Stomach (tissue), 4 donors: ENCODE measurements around the gene SRMS.

Experiments used
- EP300 ChIP-seq: sonication (generic); formaldehyde crosslinking; IDR thresholded peaks from one replicate; pipeline ENCODE4 v1.6.1; 2017; ENCODE audit warnings: antibody characterized with exemption
- POLR2AphosphoS5 ChIP-seq, 3 donors: sonication (generic); formaldehyde crosslinking; IDR thresholded peaks; one replicate each; pipeline ENCODE4 v1.6.1; 2016; ENCODE audit warnings: antibody characterized with exemption in 3 of 3
- TF ChIP-seq, protein P1 (sequence below), 7 experiments: fragments of 450-650 bp in 4 of 7; fragments of 200-600 bp in 3 of 7; sonication (generic) in 3 of 7; IDR thresholded peaks; one replicate each; pipeline ENCODE4 v1.5.1; 2016 to 2019; ENCODE audit warnings: antibody characterized with exemption in 7 of 7, control low read depth in 2 of 7, mild to moderate bottlenecking in 1 of 7

DNA sequence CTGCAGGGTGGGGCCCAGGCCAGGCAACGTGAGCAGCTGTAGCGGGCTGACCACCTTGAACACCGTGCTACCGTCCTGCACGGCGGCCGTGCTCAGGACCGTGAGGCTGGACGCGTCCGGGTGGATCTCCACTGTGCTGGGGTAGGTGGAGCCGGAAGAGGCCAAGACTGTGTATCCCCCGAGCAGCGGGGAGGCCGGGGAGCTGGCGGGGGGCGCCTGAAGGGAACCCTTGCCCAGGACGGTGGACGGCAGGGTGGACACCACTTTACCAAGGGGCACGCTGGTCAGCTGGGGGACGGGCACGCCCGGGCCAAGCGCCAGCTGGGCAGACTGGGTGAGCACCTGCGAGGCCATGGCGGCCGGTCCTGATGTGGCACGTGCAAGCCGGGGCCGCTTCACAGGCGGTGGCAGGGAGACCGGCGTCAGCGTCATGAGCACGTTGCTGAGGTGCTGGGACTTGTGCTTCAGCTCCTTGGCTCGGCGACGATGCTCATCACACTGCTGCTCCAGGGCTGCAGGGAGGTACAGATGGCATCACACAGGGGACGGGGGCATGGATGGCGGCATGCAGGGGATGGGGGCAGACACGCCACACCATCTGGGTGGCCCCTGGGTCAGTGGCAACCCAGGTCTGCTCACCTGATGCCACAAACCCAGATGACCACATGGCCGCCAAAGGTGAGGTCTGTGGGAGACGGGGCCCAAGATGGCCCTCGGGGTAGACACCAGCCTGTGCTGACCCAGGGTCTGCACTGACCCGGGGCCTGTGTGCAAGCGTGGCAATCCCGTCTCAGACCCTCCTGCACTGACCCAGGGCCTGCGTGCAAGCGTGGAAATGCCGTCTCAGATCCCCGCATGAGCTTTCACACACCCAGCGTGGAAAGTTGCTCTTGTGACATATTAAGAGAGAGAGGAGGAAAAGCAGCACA, 42.9 kb upstream of the SRMS start:
- TF ChIP-seq EP300 (no peak), POLR2AphosphoS5 (IDR thresholded peaks at IDR 0.05) (no peak)
- TF ChIP-seq, protein P1, sequence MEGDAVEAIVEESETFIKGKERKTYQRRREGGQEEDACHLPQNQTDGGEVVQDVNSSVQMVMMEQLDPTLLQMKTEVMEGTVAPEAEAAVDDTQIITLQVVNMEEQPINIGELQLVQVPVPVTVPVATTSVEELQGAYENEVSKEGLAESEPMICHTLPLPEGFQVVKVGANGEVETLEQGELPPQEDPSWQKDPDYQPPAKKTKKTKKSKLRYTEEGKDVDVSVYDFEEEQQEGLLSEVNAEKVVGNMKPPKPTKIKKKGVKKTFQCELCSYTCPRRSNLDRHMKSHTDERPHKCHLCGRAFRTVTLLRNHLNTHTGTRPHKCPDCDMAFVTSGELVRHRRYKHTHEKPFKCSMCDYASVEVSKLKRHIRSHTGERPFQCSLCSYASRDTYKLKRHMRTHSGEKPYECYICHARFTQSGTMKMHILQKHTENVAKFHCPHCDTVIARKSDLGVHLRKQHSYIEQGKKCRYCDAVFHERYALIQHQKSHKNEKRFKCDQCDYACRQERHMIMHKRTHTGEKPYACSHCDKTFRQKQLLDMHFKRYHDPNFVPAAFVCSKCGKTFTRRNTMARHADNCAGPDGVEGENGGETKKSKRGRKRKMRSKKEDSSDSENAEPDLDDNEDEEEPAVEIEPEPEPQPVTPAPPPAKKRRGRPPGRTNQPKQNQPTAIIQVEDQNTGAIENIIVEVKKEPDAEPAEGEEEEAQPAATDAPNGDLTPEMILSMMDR (IDR thresholded peaks at IDR 0.05): no peak
